Lung (tissue), 12 donors: Measurements from ENCODE around the gene GOLPH3. TPM values are rescaled to one million over a fixed set of nuclear protein-coding genes. Genes with fewer than 3 reads are reported as not detected.

Experiments used
- ATAC-seq: fragments of 200-7000 bp; cut with Tn5 transposase; one replicate; pipeline ENCODE4 v1.9.1; 2020; ENCODE audit warnings: moderate number of reproducible peaks; ENCODE audit not compliant: insufficient read depth, low FRiP score
- DNase-seq, 3 donors: peaks; one replicate each; pipeline ENCODE4 v3.0.0-alpha.2; 2013 to 2017
- H3K27ac ChIP-seq, 2 donors: one replicate each; pipeline ENCODE4 v1.5.1; 2013; ENCODE audit warnings: mild to moderate bottlenecking in 2 of 2, moderate library complexity in 2 of 2, control low read depth in 1 of 2, inconsistent platforms in 1 of 2, low read depth in 1 of 2, low read length in 1 of 2
- H3K27me3 ChIP-seq, 3 donors: one replicate each; pipeline ENCODE4 v1.5.1; 2013; ENCODE audit warnings: low read length in 2 of 3; ENCODE audit not compliant: control insufficient read depth in 3 of 3, insufficient read depth in 3 of 3
- H3K36me3 ChIP-seq, 4 donors: one replicate each; pipeline ENCODE4 v1.5.1; 2013; ENCODE audit warnings: low read length in 4 of 4, mild to moderate bottlenecking in 1 of 4, moderate library complexity in 1 of 4; ENCODE audit not compliant: control insufficient read depth in 4 of 4, insufficient read depth in 4 of 4
- H3K4me1 ChIP-seq, 5 donors: one replicate each; pipeline ENCODE4 v1.5.1; 2013; ENCODE audit warnings: low read length in 5 of 5, mild to moderate bottlenecking in 2 of 5, moderate library complexity in 1 of 5; ENCODE audit not compliant: control insufficient read depth in 5 of 5, insufficient read depth in 5 of 5
- H3K4me3 ChIP-seq: one replicate; pipeline ENCODE4 v1.5.1; 2013; ENCODE audit warnings: mild to moderate bottlenecking, control low read depth, moderate library complexity
- H3K9ac ChIP-seq, 2 donors: one replicate each; pipeline ENCODE4 v1.5.1; 2013; ENCODE audit warnings: low read length in 2 of 2, control low read depth in 1 of 2; ENCODE audit not compliant: insufficient read depth in 1 of 2
- H3K9me3 ChIP-seq, 4 donors: one replicate each; pipeline ENCODE4 v1.5.1; 2013; ENCODE audit warnings: low read length in 3 of 4, mild to moderate bottlenecking in 1 of 4, moderate library complexity in 1 of 4; ENCODE audit not compliant: control insufficient read depth in 4 of 4, insufficient read depth in 3 of 4
- WGBS, 2 donors: extraction: QIAGEN DNeasy Blood & Tissue Kit; methylation state at CpG; one replicate each; pipeline ENCODE4 v1.1.7; 2013; 5-methylcytosine and 5-hydroxymethylcytosine counted together
- polyA plus RNA-seq, 2 donors: library from polyadenylated mRNA; stranded (reverse); fragments of 200-250 nt; gene quantifications; one replicate each; pipeline ENCODE4 v1.2.1, GENCODE V29; 2013
- total RNA-seq, 2 donors: library from RNA; depleted of rRNA in 1 of 2; stranded (reverse); fragments of >200 nt in 1 of 2; gene quantifications; one replicate each; pipeline ENCODE4 v1.2.1, GENCODE V29; 2014 to 2021
- TF ChIP-seq, protein P1 (sequence below): IDR thresholded peaks from 2 replicates; pipeline ENCODE4 v1.5.1; 2012; ENCODE audit warnings: mild to moderate bottlenecking; ENCODE audit errors: control extremely low read depth, extremely low read depth
- donor health status: control.
- donor health status: control.
- donor health status: Bipolar disorder and iron deficiency.
- donor health status: healthy.
- donor health status: DM: yes; HTN: yes; CAD: no.

The GOLPH3 gene
- total and polyA plus RNA-seq, 4 donors: 52.2 to 112 (median 69.9) TPM

- Histone ChIP-seq H3K4me1 (peaks cover 0 to 2% (median 0%) of the 10 kb centered on the region in 5 donors), H3K36me3 (peaks cover 3 to 20% (median 9%) of the 10 kb centered on the region in 4 donors), H3K9ac (no peak overlapping the region), H3K27ac (no peak overlapping the region), H3K9me3 (no peaks in the 10 kb centered on the region), H3K4me3 (no peak overlapping the region), H3K27me3 (no peaks in the 10 kb centered on the region)
- ATAC-seq (no peak), DNase-seq (no peak)
- 98 to 99% methylated on average over 4 of the region's 4 CpGs for WGBS, 2 donors
- TF ChIP-seq, protein P1, sequence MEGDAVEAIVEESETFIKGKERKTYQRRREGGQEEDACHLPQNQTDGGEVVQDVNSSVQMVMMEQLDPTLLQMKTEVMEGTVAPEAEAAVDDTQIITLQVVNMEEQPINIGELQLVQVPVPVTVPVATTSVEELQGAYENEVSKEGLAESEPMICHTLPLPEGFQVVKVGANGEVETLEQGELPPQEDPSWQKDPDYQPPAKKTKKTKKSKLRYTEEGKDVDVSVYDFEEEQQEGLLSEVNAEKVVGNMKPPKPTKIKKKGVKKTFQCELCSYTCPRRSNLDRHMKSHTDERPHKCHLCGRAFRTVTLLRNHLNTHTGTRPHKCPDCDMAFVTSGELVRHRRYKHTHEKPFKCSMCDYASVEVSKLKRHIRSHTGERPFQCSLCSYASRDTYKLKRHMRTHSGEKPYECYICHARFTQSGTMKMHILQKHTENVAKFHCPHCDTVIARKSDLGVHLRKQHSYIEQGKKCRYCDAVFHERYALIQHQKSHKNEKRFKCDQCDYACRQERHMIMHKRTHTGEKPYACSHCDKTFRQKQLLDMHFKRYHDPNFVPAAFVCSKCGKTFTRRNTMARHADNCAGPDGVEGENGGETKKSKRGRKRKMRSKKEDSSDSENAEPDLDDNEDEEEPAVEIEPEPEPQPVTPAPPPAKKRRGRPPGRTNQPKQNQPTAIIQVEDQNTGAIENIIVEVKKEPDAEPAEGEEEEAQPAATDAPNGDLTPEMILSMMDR: no peak
Observed at GRCh38 chr5:32116574-32117313, 57.4 kb downstream of the GOLPH3 start.

DNA sequence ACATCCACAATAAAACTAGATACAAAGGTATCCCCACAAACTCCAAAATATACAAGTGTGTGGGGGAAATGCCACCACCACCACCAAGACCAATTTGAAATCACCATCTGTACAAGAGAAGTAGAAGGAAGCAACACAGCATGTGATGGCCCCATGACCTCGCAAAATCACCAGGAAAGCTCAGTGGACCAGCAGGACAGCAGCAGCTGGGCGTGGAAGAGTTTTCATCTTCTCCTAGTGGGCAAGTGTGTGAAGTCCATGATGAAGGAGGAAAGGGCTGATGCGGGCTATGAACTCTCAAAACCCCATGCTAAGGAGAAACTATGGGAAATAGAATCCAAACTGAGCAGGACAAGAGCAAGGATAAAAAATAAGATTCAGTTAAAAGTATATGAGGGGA lies 58.1 kb downstream of the GOLPH3 start:
- H3K27ac ChIP-seq: no peak overlapping the region
- 86 to 89% methylated on average over 3 of the region's 3 CpGs for WGBS, 2 donors
- H3K36me3 ChIP-seq: peaks cover 3 to 19% (median 10%) of the 10 kb centered on the region in 4 donors
- no peak overlapping the region for H3K9ac ChIP-seq
- H3K27me3 ChIP-seq: no peaks in the 10 kb centered on the region
- no peak overlapping the region for H3K4me3 ChIP-seq
- TF ChIP-seq, protein P1: no peak
- H3K4me1 ChIP-seq: peaks cover 0 to 2% (median 0%) of the 10 kb centered on the region in 5 donors
- H3K9me3 ChIP-seq: no peaks in the 10 kb centered on the region
- ATAC-seq: no peak
- DNase-seq: no peak

DNA sequence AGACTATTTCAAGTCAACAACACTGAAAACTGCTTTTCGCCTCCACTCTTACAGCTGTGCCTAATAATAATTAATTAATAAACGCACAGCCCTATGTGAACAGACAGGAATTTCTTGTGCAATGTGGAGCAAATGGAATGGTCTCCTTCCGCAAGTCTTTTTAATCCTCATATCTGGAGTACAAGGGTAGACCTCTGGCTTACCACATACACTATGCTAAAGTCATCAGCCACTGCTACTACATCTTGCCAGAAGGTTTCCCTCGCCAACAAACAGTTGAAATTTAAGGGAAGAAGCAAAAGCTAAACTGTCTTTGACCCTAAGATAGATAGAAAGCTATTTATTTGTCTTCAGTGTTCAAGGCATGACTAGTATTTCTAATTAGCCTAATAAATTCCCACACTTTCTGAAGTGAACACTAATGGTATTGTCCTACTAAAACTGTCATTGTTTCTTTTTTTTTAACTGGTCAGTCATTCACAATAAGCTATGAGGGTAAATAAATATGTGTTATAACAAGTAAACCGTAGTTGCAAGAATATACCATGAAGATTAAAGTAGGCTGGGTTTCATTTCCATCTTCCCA lies 63.9 kb downstream of the GOLPH3 start:
- TF ChIP-seq, protein P1: no peak
- ATAC-seq: no peak
- H3K4me3 ChIP-seq: no peak overlapping the region
- peaks cover 0 to 1% (median 0%) of the 10 kb centered on the region in 5 donors for H3K4me1 ChIP-seq
- H3K9me3 ChIP-seq: no peaks in the 10 kb centered on the region
- WGBS, 2 donors: 89 to 92% methylated on average over 5 of the region's 5 CpGs
- H3K9ac ChIP-seq: no peak overlapping the region
- H3K27me3 ChIP-seq: no peaks in the 10 kb centered on the region
- no peak overlapping the region for H3K27ac ChIP-seq
- no peak for DNase-seq
- peaks cover 20 to 38% (median 29%) of the 10 kb centered on the region in 4 donors for H3K36me3 ChIP-seq
